Measurements from ENCODE around the gene TBCD. TPM values are rescaled to one million over a fixed set of nuclear protein-coding genes. Genes with fewer than 3 reads are reported as not detected.

The TBCD gene
- total and polyA plus RNA-seq, 9 of the 15 experiments (the other 6 are each of a cell fraction or from before 2014, with no cell fraction given) = 8.9 to 98.5 (median 28.0) TPM

- TF ChIP-seq, protein P1, sequence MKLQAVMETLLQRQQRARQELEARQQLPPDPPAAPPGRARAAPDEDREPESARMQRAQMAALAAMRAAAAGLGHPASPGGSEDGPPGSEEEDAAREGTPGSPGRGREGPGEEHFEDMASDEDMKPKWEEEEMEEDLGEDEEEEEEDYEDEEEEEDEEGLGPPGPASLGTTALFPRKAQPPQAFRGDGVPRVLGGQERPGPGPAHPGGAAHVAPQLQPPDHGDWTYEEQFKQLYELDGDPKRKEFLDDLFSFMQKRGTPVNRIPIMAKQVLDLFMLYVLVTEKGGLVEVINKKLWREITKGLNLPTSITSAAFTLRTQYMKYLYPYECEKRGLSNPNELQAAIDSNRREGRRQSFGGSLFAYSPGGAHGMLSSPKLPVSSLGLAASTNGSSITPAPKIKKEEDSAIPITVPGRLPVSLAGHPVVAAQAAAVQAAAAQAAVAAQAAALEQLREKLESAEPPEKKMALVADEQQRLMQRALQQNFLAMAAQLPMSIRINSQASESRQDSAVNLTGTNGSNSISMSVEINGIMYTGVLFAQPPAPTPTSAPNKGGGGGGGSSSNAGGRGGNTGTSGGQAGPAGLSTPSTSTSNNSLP (IDR thresholded peaks at IDR 0.05; ENCODE audit: borderline replicate concordance, low read depth, low read length) = no peak
- TF ChIP-seq, protein P2, sequence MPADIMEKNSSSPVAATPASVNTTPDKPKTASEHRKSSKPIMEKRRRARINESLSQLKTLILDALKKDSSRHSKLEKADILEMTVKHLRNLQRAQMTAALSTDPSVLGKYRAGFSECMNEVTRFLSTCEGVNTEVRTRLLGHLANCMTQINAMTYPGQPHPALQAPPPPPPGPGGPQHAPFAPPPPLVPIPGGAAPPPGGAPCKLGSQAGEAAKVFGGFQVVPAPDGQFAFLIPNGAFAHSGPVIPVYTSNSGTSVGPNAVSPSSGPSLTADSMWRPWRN (IDR thresholded peaks at IDR 0.05; ENCODE audit: low read depth) = no peak
These were observed 74.3 kb downstream of the TBCD start (continued) for GRCh38 chr17:82826211-82826610.

- ChIA-PET POLR2A (interaction anchor here (1.2 to 1.7 kb wide), 2 partner anchors 10 to 27 kb away, joined by 3 to 4 read pairs; no protein-coding TSS in a partner anchor), CTCF (ENCODE audit: low intra/inter-chr PET ratio) (no interaction called here)
- Histone ChIP-seq H3K4me2 (ENCODE audit: insufficient read depth, low read length) (no peak overlapping the region), H3K9me3 (replicated peaks; ENCODE audit: control insufficient read depth, insufficient read depth, low read depth, low read length) (0 out of 2 replicates have a peak, but pooled peaks cover 3% of the 10 kb centered on the region), H3K9me1 (ENCODE audit: control insufficient read depth, insufficient read depth, low read length) (no peaks in the 10 kb centered on the region), H3K27me3 (ENCODE audit: control insufficient read depth in 2 of 2, insufficient read depth in 2 of 2, low read length in 2 of 2) (no peaks in the 10 kb centered on the region), H3K4me3 (no peak overlapping the region), H2AFZ (ENCODE audit: low read depth, low read length) (no peak overlapping the region), H3K79me2 (ENCODE audit: control insufficient read depth, insufficient read depth, low read length) (no peaks in the 10 kb centered on the region), H4K20me1 (replicated peaks; ENCODE audit: control insufficient read depth, insufficient read depth, low read length) (no peaks in the 10 kb centered on the region), H3K4me1 (replicated peaks in 1 of 2; ENCODE audit: control insufficient read depth in 2 of 2, insufficient read depth in 2 of 2, low read length in 2 of 2) (peaks cover 0 to 21% of the 10 kb centered on the region in 2 experiments; a peak in 2 of 5 replicates), H3K36me3 (ENCODE audit: control insufficient read depth, insufficient read depth, low read length) (peaks cover 39% of the 10 kb centered on the region; the same call in 2 of the 3 replicates), H3K9ac (ENCODE audit: insufficient read depth in 1 of 2, low read depth in 2 of 2, low read length in 2 of 2) (no peak overlapping the region), H3K27ac (ENCODE audit: extremely low read depth, low read depth, low read length) (no peak overlapping the region)
- DNase-seq (ENCODE audit: extremely low read depth in 1 of 4, low spot score in 3 of 4) = no peak
- 95% methylated on average over 7 of the region's 7 CpGs for WGBS (ENCODE audit: insufficient coverage, low coverage, missing lambda C conversion rate)
- no peak for ATAC-seq
- FAIRE-seq = no peak
- BruUV-seq (replicated peaks) = no TSS peak
- no peak for TF ChIP-seq NELFE (IDR thresholded peaks at IDR 0.05; ENCODE audit: insufficient read depth, insufficient read length)
- TF ChIP-seq FOXP1 (CRISPR knock-in tag; IDR thresholded peaks at IDR 0.05) = no peak
- no peak for TF ChIP-seq ZNF785 (CRISPR knock-in tag; IDR thresholded peaks at IDR 0.05)
- no peak for TF ChIP-seq ZNF449 (CRISPR knock-in tag; IDR thresholded peaks at IDR 0.05)
- TF ChIP-seq MAFF (IDR thresholded peaks at IDR 0.05; ENCODE audit: low read length) = no peak
- no peak for TF ChIP-seq ZNF707 (CRISPR knock-in tag; conservative IDR thresholded peaks at IDR 0.05)
- TF ChIP-seq MCM3 (IDR thresholded peaks at IDR 0.05) = no peak
- no peak for TF ChIP-seq MEF2A (IDR thresholded peaks at IDR 0.05; ENCODE audit: control insufficient read depth, low read depth, low read length)
- no peak for TF ChIP-seq KLF1 (tag; IDR thresholded peaks at IDR 0.05)
- TF ChIP-seq CC2D1A (IDR thresholded peaks at IDR 0.05) = no peak
- TF ChIP-seq ZZZ3 (IDR thresholded peaks at IDR 0.05) = no peak
- no peak for TF ChIP-seq KAT8 (IDR thresholded peaks at IDR 0.05; ENCODE audit: low read depth)
- TF ChIP-seq NR2C1 (IDR thresholded peaks at IDR 0.05) = no peak
- TF ChIP-seq NR2C1 (tag; IDR thresholded peaks at IDR 0.05) = no peak
- no peak for TF ChIP-seq ZNF589 (CRISPR knock-in tag; IDR thresholded peaks at IDR 0.05; ENCODE audit: low read depth)
- in situ Hi-C loops (cut with MboI) = no loop called here
- intact Hi-C loops (cut with micrococcal nuclease) = no loop called here
These were observed 75.1 kb downstream of the TBCD start for GRCh38 chr17:82826956-82827355.
